Panc1 (cell line): ENCODE measurements around the gene ASNS. TPM values are rescaled to one million over a fixed set of nuclear protein-coding genes. Genes with fewer than 3 reads are reported as not detected.

Experiments
- ATAC-seq: fragments of 200-7000 bp; cut with Tn5 transposase; 2 replicates; pipeline ENCODE4 v1.9.1; 2020; ENCODE audit warnings: mild to moderate bottlenecking, moderate library complexity
- BruUV-seq: library from RNA; stranded (reverse); fragments of 400-500 nt; replicated peaks from 2 replicates; lab custom pipeline; 2021; lab: Mats Ljungman, UMichigan
- CTCF ChIA-PET: fragments of 300-600 bp; sonication (Branson Sonifier 250); formaldehyde crosslinking; loops from one replicate; lab custom pipeline; 2022; ENCODE audit warnings: antibody characterized with exemption; lab: Charles Lee
- POLR2A ChIA-PET: fragments of 300-600 bp; sonication (Branson Sonifier 250); formaldehyde crosslinking; loops from one replicate; lab custom pipeline; 2022; ENCODE audit warnings: antibody characterized with exemption; lab: Charles Lee
- DNase-seq: peaks from one replicate; pipeline ENCODE4 v3.0.0-alpha.2; 2010; ENCODE audit warnings: low read depth, low spot score
- H3K27ac ChIP-seq: 2 replicates; pipeline ENCODE4 v1.5.1; 2011; ENCODE audit warnings: mild to moderate bottlenecking, low read length, inconsistent platforms
- H3K27me3 ChIP-seq: fragments of 200-500 bp; sonication (Bioruptor generic); 2 replicates; pipeline ENCODE4 v1.6.0; 2014; ENCODE audit warnings: low read length, inconsistent platforms; ENCODE audit not compliant: control insufficient read depth, insufficient read depth
- H3K36me3 ChIP-seq: fragments of 200-500 bp; sonication (Bioruptor generic); 2 replicates; pipeline ENCODE4 v1.5.1; 2014; ENCODE audit warnings: inconsistent platforms, mild to moderate bottlenecking, low read length, moderate library complexity; ENCODE audit not compliant: control insufficient read depth, insufficient read depth
- H3K4me1 ChIP-seq: 2 replicates; pipeline ENCODE4 v1.5.1; 2011; ENCODE audit warnings: inconsistent platforms, mild to moderate bottlenecking, low read length, moderate library complexity; ENCODE audit not compliant: control insufficient read depth, insufficient read depth
- H3K4me3 ChIP-seq, 2 experiments: 2 replicates each; pipeline ENCODE4 v1.5.1; 2011 to 2012; ENCODE audit warnings: low read depth in 2 of 2, low read length in 2 of 2, mild to moderate bottlenecking in 2 of 2, inconsistent platforms in 1 of 2, moderate library complexity in 1 of 2
- H3K9me3 ChIP-seq: fragments of 200-500 bp; sonication (Bioruptor generic); 2 replicates; pipeline ENCODE4 v1.5.1; 2014; ENCODE audit warnings: low read depth, mild to moderate bottlenecking, inconsistent platforms, low read length, moderate library complexity; ENCODE audit not compliant: control insufficient read depth, insufficient read depth
- CTCF ChIP-seq: fragments of 450-650 bp; IDR thresholded peaks from 2 replicates; pipeline ENCODE4 v1.5.1; 2017; ENCODE audit warnings: mild to moderate bottlenecking
- POLR2AphosphoS5 ChIP-seq: IDR thresholded peaks from 2 replicates; pipeline ENCODE4 v1.6.1; 2012; ENCODE audit warnings: mild to moderate bottlenecking, low read depth, low read length, moderate library complexity
- REST ChIP-seq, 2 experiments: IDR thresholded peaks; 2 replicates each; pipeline ENCODE4 v1.6.1; 2011 to 2012; ENCODE audit warnings: low read depth in 2 of 2, control low read depth in 1 of 2, low read length in 1 of 2, mild to moderate bottlenecking in 1 of 2, moderate library complexity in 1 of 2; ENCODE audit not compliant: insufficient read depth in 1 of 2
- SIN3A ChIP-seq: IDR thresholded peaks from 2 replicates; pipeline ENCODE4 v1.6.1; 2012; ENCODE audit warnings: low read depth, mild to moderate bottlenecking, low read length, moderate library complexity, borderline replicate concordance; ENCODE audit not compliant: insufficient read depth
- TCF7L2 ChIP-seq: IDR thresholded peaks from 2 replicates; pipeline ENCODE4 v1.6.1; 2011; ENCODE audit warnings: mild to moderate bottlenecking, low read depth, low read length, inconsistent platforms
- in situ Hi-C: cut with HindIII; loops from 2 replicates; pipeline ENCODE4 v1.10.0; 2016; ENCODE audit warnings: low sequenced_read_pairs, low pct_unique_long_range_greater_than_20kb
- intact Hi-C: fragments of 100-400 bp; cut with micrococcal nuclease; formaldehyde crosslinking; loops from one replicate; pipeline ENCODE4 v1.10.0; 2022; ENCODE audit not compliant: unreplicated experiment
- total RNA-seq: library from RNA; stranded (reverse); gene quantifications from one replicate; pipeline ENCODE4 v1.2.1, GENCODE V29; 2021; ENCODE audit not compliant: unreplicated experiment

Gene ASNS
- total RNA-seq, 1 experiment from 2014 or later, result 91.4 TPM

DNA sequence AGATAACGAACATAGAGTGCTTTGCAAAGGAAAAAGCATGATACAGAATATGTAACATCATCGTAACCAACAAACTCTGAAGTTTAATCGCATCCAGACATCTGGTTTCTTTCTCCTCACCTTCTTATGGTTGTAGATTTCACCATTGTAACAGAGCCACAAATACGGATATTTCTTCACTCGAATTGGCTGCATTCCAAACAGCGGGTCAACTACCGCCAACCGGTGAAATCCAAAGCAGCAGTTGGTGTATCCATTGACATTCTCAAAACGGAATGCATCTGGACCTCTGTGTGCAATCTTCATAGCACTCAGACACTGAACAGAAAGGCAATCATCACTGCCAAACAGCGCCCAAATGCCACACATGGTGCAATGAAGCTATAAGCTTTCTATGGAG is 3.4 kb downstream of the ASNS start:
- in situ Hi-C loops (no loop called here), intact Hi-C loops (no loop called here)
- H3K27me3 ChIP-seq, result no peaks in the 10 kb centered on the region
- no peak overlapping the region for H3K4me3 ChIP-seq
- H3K9me3 ChIP-seq, result no peaks in the 10 kb centered on the region
- ChIA-PET CTCF (no interaction called here), POLR2A (interaction anchor here (0.6 kb wide), 1 partner anchor 110 kb away, joined by 3 read pairs; no protein-coding TSS in a partner anchor)
- DNase-seq (no peak), ATAC-seq (no peak)
- H3K4me1 ChIP-seq, result peaks cover 8% of the 10 kb centered on the region; the same call in 1 of the 2 replicates
- no peak overlapping the region for H3K27ac ChIP-seq
- H3K36me3 ChIP-seq, result peaks cover 3% of the 10 kb centered on the region; the same call in 1 of the 2 replicates
- BruUV-seq, result no TSS peak
- TF ChIP-seq TCF7L2 (no peak), REST (IDR thresholded peaks at IDR 0.05; ENCODE audit: insufficient read depth in 1 of 2, low read depth in 2 of 2, low read length in 1 of 2) (no peak), SIN3A (no peak), CTCF (no peak), POLR2AphosphoS5 (no peak)

DNA sequence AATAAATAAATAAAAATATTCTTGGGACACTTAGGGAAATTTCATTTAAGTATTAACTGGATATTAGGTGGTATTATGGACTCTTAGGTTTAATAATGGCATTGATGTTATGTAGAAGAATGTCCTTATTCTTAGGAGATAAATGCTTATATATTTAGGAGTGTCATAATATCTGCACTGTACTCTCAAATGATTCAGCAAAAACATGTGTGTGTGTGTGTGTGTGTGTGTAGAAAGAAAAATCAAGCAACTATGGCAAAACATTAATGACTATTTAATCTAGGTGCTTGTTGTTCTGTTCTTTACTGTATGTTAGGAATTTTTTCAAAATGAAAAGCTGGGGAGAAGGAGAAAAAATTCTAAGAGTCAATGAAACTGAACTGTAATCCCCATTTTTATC is 3.9 kb downstream of the ASNS start:
- in situ Hi-C loops, result no loop called here
- Histone ChIP-seq H3K27me3 (no peaks in the 10 kb centered on the region), H3K36me3 (peaks cover 3% of the 10 kb centered on the region; the same call in 1 of the 2 replicates), H3K27ac (no peak overlapping the region), H3K9me3 (no peaks in the 10 kb centered on the region), H3K4me3 (no peak overlapping the region), H3K4me1 (peaks cover 8% of the 10 kb centered on the region; the same call in 1 of the 2 replicates)
- DNase-seq, result no peak
- no peak for ATAC-seq
- intact Hi-C loops, result no loop called here
- TF ChIP-seq CTCF (no peak), TCF7L2 (no peak), REST (IDR thresholded peaks at IDR 0.05; ENCODE audit: insufficient read depth in 1 of 2, low read depth in 2 of 2, low read length in 1 of 2) (no peak), POLR2AphosphoS5 (no peak), SIN3A (no peak)
- POLR2A ChIA-PET, result interaction anchor here (0.6 kb wide), 1 partner anchor 110 kb away, joined by 3 read pairs; no protein-coding TSS in a partner anchor
- BruUV-seq, result no TSS peak
- CTCF ChIA-PET, result no interaction called here
